WI38 (cell line): ENCODE results near the gene DNM1L.

Experiments
- H3K4me3 ChIP-seq: 2 replicates; pipeline ENCODE4 v1.5.1; 2011; ENCODE audit warnings: low read depth, mild to moderate bottlenecking, control low read depth, low read length
- CTCF ChIP-seq: IDR thresholded peaks from 2 replicates; pipeline ENCODE4 v1.5.1; 2012; ENCODE audit warnings: low read depth, mild to moderate bottlenecking, control low read depth, low read length

The DNM1L gene

GRCh38 chr12:32755654-32756475, 76.8 kb downstream of the DNM1L start, which contains the start of gene YARS2:
TSS of gene YARS2 (minus strand) at chr12:32755897. CDS start at chr12:32755874, 23 bp downstream.
- peak within 1 kb of the TSS; percentile 99 for H3K4me3 ChIP-seq
- peak; percentile 65 for TF ChIP-seq CTCF

DNA sequence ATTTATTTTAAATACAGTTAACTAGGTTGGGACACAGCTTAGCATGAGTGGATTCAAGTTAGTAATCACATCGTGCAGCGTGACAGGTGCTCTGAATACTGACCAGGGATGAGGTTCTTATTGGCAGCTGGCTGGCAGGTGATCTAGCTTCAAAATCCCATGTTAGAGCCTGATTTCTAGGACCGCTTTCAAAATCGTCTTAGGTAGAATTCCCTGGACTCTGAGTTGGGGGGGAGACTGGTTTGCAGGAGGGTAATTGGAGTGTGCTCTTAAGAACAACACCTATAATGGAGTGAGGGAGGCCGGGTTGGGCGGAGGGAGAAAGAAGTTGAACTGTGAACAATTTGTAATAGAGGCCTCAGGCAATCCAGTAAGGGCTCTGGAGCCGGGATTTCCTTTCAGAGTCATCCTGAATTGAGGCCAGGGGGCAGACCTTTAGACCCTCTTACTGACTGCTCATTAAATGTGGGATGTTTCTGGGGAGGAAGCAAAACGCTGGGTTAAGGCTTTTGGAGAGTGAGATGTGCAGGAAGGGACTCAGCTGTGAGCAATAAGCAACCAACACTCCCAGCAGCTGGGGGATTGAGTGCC, 77.5 kb downstream of the DNM1L start:
- H3K4me3 ChIP-seq = peak overlapping the region; percentile 99
- TF ChIP-seq CTCF = no peak

GRCh38 chr12:32757157-32757556, 78.1 kb downstream of the DNM1L start:
- no peak for TF ChIP-seq CTCF
- H3K4me3 ChIP-seq = no peak overlapping the region

GRCh38 chr12:32761716-32762115, 82.6 kb downstream of the DNM1L start:
- TF ChIP-seq CTCF = no peak
- no peak overlapping the region for H3K4me3 ChIP-seq

GRCh38 chr12:32765906-32766305, 86.8 kb downstream of the DNM1L start:
- H3K4me3 ChIP-seq = no peak overlapping the region
- no peak for TF ChIP-seq CTCF

DNA sequence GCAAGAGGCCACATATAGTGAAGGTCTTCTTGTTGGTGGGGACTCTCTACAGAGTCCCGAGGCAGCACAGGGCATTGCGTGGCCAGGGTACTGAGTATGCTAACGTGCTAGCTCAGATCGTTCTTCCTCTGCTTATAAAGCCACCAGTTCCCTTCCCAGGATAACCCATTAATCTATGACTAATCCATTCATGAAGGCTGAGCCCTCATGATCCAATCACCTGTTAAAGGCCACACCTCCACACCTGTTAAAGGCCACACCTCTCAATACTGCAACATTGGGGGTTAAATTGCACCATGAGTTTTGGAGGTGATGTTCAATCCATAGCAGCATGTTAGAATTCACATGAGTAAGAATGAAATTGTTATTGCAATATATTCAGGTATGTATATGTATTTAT, 89.4 kb downstream of the DNM1L start:
- no peak overlapping the region for H3K4me3 ChIP-seq
- TF ChIP-seq CTCF = no peak

GRCh38 chr12:32770141-32770540, 91.0 kb downstream of the DNM1L start:
- no peak overlapping the region for H3K4me3 ChIP-seq
- no peak for TF ChIP-seq CTCF
